BJ (cell line): ENCODE results near the gene DIO1. TPM values are rescaled to one million over a fixed set of nuclear protein-coding genes. Genes with fewer than 3 reads are reported as not detected.
A peak's percentile ranks its signal among the peaks of the same experiment; 100 is the strongest.

Source experiments
- CTCF ChIA-PET: fragments of 350-600 bp; formaldehyde crosslinking; extraction: SDS; loops from one replicate; lab custom pipeline; 2021; ENCODE audit warnings: antibody characterized with exemption, inconsistent platforms; lab: Yijun Ruan, JAX
- POLR2A ChIA-PET: fragments of 300-600 bp; sonication (Branson Sonifier 250); formaldehyde crosslinking; extraction: SDS; loops from one replicate; lab custom pipeline; 2021; ENCODE audit warnings: antibody characterized with exemption; lab: Charles Lee
- DNase-seq: peaks from one replicate; pipeline ENCODE4 v3.0.0-alpha.2; 2011; ENCODE audit warnings: low read depth
- H3K27me3 ChIP-seq: 2 replicates; pipeline ENCODE4 v1.6.0; 2011; ENCODE audit warnings: low read length; ENCODE audit not compliant: control insufficient read depth, insufficient read depth
- H3K36me3 ChIP-seq: 2 replicates; pipeline ENCODE4 v1.5.1; 2011; ENCODE audit warnings: low read length; ENCODE audit not compliant: control insufficient read depth, insufficient read depth
- H3K4me3 ChIP-seq: 2 replicates; pipeline ENCODE4 v1.5.1; 2011; ENCODE audit warnings: low read depth, mild to moderate bottlenecking, control low read depth, low read length
- polyA plus RNA-seq: library from polyadenylated mRNA; depleted of rRNA; stranded (reverse); fragments of >200 nt; gene quantifications from 2 replicates; pipeline ENCODE4 v1.2.3, GENCODE V29; 2011
- TF ChIP-seq, protein P1 (sequence below): IDR thresholded peaks from 2 replicates; pipeline ENCODE4 v1.5.1; 2011; ENCODE audit warnings: low read depth, mild to moderate bottlenecking, control low read depth, inconsistent platforms, low read length, moderate library complexity; ENCODE audit not compliant: insufficient read depth

The DIO1 gene
- polyA plus RNA-seq, 1 experiment: not detected

DNA sequence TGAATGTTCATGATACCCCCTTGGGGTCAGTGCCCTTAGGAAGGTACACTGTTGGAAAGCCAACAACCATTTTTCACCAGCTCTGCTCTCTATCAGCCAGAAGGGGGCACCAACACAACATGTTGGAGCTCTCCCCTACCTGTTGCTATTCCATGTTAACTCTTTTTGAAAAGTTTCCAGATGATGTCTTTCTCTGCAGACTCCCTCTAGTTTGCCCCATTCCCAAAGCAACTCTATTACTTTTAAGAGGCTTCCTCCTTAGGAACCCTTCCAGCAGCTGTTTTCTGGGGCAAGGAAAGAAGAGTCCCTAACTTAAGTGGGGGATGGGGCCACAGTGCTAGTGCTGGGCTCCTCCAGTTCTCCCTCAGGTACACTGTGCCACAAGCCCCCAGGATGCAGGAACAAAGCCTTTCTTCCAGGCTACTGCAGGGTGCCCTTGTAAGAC lies 33.0 kb upstream of the DIO1 start:
- ChIA-PET CTCF (interaction anchor here (0.6 to 5.3 kb wide), 25 partner anchors 10 to 1086 kb away, joined by 3 to 43 read pairs (median 4); partner anchors contain the start of gene LDLRAD1), POLR2A (no interaction called here)
- TF ChIP-seq, protein P1, sequence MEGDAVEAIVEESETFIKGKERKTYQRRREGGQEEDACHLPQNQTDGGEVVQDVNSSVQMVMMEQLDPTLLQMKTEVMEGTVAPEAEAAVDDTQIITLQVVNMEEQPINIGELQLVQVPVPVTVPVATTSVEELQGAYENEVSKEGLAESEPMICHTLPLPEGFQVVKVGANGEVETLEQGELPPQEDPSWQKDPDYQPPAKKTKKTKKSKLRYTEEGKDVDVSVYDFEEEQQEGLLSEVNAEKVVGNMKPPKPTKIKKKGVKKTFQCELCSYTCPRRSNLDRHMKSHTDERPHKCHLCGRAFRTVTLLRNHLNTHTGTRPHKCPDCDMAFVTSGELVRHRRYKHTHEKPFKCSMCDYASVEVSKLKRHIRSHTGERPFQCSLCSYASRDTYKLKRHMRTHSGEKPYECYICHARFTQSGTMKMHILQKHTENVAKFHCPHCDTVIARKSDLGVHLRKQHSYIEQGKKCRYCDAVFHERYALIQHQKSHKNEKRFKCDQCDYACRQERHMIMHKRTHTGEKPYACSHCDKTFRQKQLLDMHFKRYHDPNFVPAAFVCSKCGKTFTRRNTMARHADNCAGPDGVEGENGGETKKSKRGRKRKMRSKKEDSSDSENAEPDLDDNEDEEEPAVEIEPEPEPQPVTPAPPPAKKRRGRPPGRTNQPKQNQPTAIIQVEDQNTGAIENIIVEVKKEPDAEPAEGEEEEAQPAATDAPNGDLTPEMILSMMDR: peak; percentile 83
- Histone ChIP-seq H3K4me3 (no peak overlapping the region), H3K36me3 (peaks cover 5% of the 10 kb centered on the region), H3K27me3 (no peaks in the 10 kb centered on the region)
- DNase-seq: no peak

DNA sequence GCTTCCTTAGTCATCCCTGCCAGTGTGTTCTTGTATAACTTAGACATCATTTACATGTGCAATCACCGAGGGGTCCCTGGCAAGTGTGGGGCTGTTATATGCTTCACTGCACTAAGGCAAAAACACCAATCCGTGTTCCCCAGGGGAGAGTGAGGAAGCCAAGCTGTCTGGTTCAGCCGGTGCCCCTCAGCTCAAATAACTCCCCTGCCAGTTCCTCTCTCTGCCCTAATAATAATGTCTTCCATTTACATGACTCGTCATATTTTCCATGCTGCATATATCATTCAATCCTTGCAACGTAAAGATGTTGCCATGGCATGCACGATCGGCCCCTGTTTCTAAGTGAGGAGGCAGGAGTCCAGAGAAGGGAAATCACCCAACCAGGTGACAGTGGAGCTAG lies 31.5 kb upstream of the DIO1 start:
- TF ChIP-seq, protein P1: no peak
- DNase-seq: no peak
- CTCF ChIA-PET: interaction anchor here (0.7 to 5.3 kb wide), 5 partner anchors 11 to 259 kb away, joined by 3 to 40 read pairs (median 4); no protein-coding TSS in a partner anchor
- POLR2A ChIA-PET: no interaction called here
- Histone ChIP-seq H3K4me3 (no peak overlapping the region), H3K36me3 (peaks cover 5% of the 10 kb centered on the region), H3K27me3 (no peaks in the 10 kb centered on the region)

DNA sequence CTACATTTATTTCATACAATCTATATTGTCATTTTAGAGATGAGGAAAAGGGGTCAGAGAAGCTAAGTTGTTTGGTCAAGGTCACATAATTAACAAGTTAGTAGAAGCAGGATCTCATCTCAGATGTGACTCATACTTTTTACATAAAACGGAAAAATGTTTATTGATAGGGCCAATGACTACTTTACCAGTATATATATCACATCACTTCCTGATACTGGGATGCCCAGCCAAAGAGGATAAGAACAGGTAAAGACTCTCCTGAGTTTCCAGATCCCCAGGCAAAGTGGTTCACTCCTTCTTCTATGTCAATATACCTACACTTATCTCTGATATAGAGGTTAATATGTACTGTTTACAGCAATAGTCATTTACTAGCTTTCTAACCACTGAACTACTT lies 25.4 kb upstream of the DIO1 start:
- Histone ChIP-seq H3K36me3 (peaks cover 10% of the 10 kb centered on the region), H3K27me3 (no peaks in the 10 kb centered on the region), H3K4me3 (no peak overlapping the region)
- ChIA-PET POLR2A (no interaction called here), CTCF (interaction anchor here (1.3 to 6.5 kb wide), 4 partner anchors 8 to 81 kb away, joined by 4 to 43 read pairs (median 17); no protein-coding TSS in a partner anchor)
- TF ChIP-seq, protein P1: no peak
- DNase-seq: no peak

GRCh38 chr1:53869454-53870117 lies 24.4 kb upstream of the DIO1 start:
- DNase-seq: no peak
- Histone ChIP-seq H3K36me3 (peaks cover 10% of the 10 kb centered on the region), H3K4me3 (no peak overlapping the region), H3K27me3 (no peaks in the 10 kb centered on the region)
- ChIA-PET CTCF (interaction anchor here (1.3 to 6.5 kb wide), 3 partner anchors 9 to 80 kb away, joined by 5 to 43 read pairs (median 29); no protein-coding TSS in a partner anchor), POLR2A (no interaction called here)
- TF ChIP-seq, protein P1: no peak

GRCh38 chr1:53871221-53871620 lies 22.8 kb upstream of the DIO1 start:
- ChIA-PET CTCF (interaction anchor here (1.4 to 6.5 kb wide), 2 partner anchors 11 to 77 kb away, joined by 8 to 43 read pairs; no protein-coding TSS in a partner anchor), POLR2A (no interaction called here)
- H3K4me3 ChIP-seq: no peak overlapping the region

More at GRCh38 chr1:53871221-53871620, 22.8 kb upstream of the DIO1 start:
- no peak for DNase-seq
- Histone ChIP-seq H3K27me3 (no peaks in the 10 kb centered on the region), H3K36me3 (peaks cover 8% of the 10 kb centered on the region)
- TF ChIP-seq, protein P1: no peak
